Nephron (organoid): Measurements from ENCODE around the gene GIGYF1.

Experiments used
- H3K27ac Mint-ChIP-seq, 3 experiments: 2 replicates each; pipeline ENCODE4 v1.8.0; 2020; ENCODE audit warnings: mixed read lengths in 3 of 3, mild to moderate bottlenecking in 2 of 3, moderate library complexity in 1 of 3
- H3K27me3 Mint-ChIP-seq: 2 replicates; pipeline ENCODE4 v1.8.0; 2021; ENCODE audit warnings: low read depth, mild to moderate bottlenecking, moderate library complexity, mixed read lengths
- H3K36me3 Mint-ChIP-seq: 2 replicates; pipeline ENCODE4 v1.8.0; 2020; ENCODE audit warnings: low read depth, mixed read lengths
- H3K4me1 Mint-ChIP-seq: 2 replicates; pipeline ENCODE4 v1.8.0; 2020; ENCODE audit warnings: mixed read lengths
- H3K4me3 Mint-ChIP-seq, 3 experiments: 2 replicates each; pipeline ENCODE4 v1.8.0; 2020; ENCODE audit warnings: mild to moderate bottlenecking in 3 of 3, mixed read lengths in 3 of 3, moderate library complexity in 2 of 3
- H3K9me3 Mint-ChIP-seq: 2 replicates; pipeline ENCODE4 v1.8.0; 2020; ENCODE audit warnings: mixed read lengths
- TF ChIP-seq, protein P1 (sequence below), 3 experiments: fragments of 200-600 bp; sonication (generic); IDR thresholded peaks; one replicate each; pipeline ENCODE4 v1.5.0; 2021; ENCODE audit warnings: antibody characterized with exemption in 3 of 3; ENCODE audit not compliant: unreplicated experiment in 3 of 3

Gene GIGYF1

DNA sequence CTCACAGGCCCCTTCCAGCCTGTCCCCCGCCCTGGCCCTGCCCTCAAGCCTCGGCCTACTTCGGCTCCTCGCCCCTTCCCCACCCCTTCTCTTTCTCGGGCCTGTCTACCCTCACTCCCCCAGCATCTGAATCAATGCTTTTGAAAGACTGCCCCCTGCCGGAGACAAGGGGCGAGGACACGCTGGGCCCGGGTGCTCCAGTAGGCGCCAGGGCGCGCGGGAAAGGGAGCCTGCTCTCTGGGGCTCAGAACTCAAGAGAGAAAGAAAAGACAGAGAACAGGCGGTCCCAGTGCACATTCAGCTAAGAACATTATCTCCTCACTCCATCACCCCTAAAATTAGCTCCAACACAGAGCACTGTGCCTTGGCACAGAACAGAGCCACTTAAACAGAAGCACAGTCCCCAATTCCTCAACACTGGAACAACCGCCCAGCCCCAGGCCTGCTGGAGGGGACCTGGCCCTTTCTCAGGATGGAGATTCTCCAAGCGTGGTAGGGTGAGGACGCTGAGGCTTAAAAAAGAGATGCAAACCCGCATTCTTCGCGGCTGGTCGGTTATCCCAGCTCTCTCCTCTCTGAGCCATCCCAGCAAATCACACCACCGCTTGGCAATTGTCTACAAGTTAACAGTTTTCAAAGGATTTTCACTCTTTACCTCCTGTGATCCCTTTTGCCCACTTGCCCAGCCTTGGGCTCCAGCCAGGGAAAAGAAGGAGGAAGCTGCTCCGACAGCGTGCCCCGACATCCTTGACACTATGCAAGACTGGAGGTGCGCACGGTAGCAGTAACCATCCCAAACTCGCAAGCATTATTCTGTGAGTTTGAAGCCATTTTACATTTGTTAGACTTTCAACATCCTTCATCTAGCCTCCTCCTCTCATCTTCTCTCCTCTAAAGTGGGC, 2.1 kb downstream of the GIGYF1 start:
- Mint-ChIP-seq H3K4me3 (peak overlapping the region; percentile 96 to 99 (median 97)), H3K9me3 (no peaks in the 10 kb centered on the region), H3K4me1 (peaks cover 33% of the 10 kb centered on the region), H3K36me3 (peaks cover 11% of the 10 kb centered on the region), H3K27ac (peak overlapping the region; percentile 82 to 97 (median 91)), H3K27me3 (peaks cover 3% of the 10 kb centered on the region)
- TF ChIP-seq, protein P1, sequence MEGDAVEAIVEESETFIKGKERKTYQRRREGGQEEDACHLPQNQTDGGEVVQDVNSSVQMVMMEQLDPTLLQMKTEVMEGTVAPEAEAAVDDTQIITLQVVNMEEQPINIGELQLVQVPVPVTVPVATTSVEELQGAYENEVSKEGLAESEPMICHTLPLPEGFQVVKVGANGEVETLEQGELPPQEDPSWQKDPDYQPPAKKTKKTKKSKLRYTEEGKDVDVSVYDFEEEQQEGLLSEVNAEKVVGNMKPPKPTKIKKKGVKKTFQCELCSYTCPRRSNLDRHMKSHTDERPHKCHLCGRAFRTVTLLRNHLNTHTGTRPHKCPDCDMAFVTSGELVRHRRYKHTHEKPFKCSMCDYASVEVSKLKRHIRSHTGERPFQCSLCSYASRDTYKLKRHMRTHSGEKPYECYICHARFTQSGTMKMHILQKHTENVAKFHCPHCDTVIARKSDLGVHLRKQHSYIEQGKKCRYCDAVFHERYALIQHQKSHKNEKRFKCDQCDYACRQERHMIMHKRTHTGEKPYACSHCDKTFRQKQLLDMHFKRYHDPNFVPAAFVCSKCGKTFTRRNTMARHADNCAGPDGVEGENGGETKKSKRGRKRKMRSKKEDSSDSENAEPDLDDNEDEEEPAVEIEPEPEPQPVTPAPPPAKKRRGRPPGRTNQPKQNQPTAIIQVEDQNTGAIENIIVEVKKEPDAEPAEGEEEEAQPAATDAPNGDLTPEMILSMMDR (IDR thresholded peaks at IDR 0.05; ENCODE audit: unreplicated experiment in 3 of 3): peak; percentile 83 to 90 (median 90)

DNA sequence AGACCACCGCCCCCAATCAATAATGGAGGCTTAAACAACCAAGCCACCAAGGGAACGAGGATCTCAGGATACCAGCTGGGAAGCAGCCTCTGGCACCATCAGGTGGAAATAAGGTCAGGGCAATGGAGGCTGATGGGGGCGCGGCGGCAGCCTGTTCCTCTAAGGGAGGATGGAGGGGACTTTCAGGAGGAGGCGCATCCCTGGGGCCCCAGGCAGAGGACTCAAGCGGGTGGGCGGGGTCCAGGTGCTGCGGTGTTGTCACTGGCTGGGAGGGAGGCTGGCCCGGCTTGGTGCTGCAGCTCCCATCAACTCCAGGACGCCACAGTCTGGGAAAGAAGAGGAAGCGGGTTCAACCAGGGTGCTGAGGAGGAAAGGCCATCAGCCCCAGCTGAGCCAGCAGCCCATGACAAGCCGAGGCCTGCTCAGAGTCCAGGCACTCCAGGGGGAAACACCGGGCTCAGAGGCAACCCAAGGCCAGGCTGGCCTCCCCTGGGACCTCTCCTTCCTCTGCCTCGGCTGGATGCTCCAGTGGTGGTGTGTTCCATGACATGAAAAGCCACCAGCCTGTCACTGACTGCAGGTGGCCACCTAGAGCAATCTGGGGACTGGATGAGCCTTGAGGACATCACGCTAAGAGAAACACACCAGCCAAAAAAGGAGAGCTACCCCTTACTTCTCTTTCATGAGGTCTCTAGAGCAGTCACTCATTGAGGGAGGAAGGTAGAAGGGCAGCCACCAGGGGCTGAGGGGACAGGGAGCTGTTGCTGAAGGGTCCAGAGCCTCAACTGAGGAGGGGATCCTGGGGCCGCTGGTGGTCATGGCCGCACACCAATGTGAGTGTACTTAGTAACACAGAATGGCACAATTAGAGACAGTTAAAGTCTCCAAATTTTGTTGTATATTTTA, 4.6 kb downstream of the GIGYF1 start:
- Mint-ChIP-seq H3K27me3 (no peaks in the 10 kb centered on the region), H3K4me1 (peaks cover 33% of the 10 kb centered on the region), H3K9me3 (no peaks in the 10 kb centered on the region), H3K36me3 (peaks cover 27% of the 10 kb centered on the region), H3K27ac (no peak overlapping the region), H3K4me3 (peak overlapping the region; percentile 17 to 56 (median 38))
- TF ChIP-seq, protein P1 (IDR thresholded peaks at IDR 0.05; ENCODE audit: unreplicated experiment in 3 of 3): no peak

DNA sequence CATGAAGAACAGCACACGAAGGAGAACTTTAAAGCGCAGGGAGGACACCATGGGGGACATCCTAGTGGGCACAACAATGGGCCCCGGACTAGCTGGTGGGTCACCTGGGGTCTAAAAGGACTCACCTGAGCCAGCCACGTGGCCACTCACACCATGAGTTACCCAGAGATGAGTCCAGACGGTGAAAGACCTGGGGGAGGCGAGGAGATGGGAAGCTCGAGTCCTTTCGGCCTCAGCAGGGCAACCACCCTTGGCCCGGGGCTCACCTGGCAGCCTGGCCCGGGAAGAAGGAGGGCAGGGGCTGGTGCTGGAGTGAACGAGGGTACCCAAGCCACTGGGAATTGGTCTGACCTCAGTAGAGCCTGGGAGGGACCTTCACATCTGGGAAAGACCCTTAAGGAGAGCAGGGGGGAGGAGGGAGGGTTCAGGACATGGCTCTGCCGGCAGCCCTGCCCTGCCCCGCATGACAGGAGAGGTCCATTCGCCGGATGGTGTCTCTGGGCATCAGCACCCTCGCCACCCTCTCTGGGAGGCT, 5.7 kb downstream of the GIGYF1 start:
- H3K9me3 Mint-ChIP-seq: no peaks in the 10 kb centered on the region
- H3K4me3 Mint-ChIP-seq: no peak overlapping the region
- TF ChIP-seq, protein P1 (IDR thresholded peaks at IDR 0.05; ENCODE audit: unreplicated experiment in 3 of 3): no peak
- H3K27ac Mint-ChIP-seq: no peak overlapping the region
- peaks cover 33% of the 10 kb centered on the region for H3K4me1 Mint-ChIP-seq
- peaks cover 28% of the 10 kb centered on the region for H3K36me3 Mint-ChIP-seq
- H3K27me3 Mint-ChIP-seq: no peaks in the 10 kb centered on the region

DNA sequence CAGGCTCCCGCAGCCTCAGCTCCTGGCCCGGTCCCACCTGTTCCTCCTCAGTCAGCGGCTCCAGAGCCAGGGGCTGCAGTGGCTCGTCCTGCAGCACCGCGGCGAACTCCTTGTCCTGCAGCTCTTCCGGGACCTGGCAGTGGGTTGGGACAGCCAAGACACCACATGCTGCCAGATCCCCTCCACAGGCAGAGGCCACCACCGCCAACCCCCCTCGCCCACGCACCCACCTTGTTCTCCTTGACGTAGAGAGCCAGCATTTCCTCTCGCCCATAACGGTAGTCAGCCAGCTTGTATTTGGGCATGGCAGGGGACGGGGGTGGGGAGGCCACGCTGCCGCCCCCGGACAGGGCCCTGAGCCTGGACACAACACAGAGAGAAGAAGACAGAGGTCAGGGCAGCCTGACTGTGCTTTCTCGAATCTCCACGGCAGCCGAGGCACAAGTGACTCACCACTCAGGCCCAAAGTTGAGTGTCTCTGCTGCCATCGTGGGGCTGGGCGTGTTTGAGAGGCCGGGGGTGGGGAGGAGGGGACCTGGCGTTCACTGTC, 6.2 kb downstream of the GIGYF1 start:
- peaks cover 29% of the 10 kb centered on the region for H3K4me1 Mint-ChIP-seq
- peaks cover 32% of the 10 kb centered on the region for H3K36me3 Mint-ChIP-seq
- no peak overlapping the region for H3K4me3 Mint-ChIP-seq
- H3K27ac Mint-ChIP-seq: no peak overlapping the region
- no peaks in the 10 kb centered on the region for H3K27me3 Mint-ChIP-seq
- TF ChIP-seq, protein P1 (IDR thresholded peaks at IDR 0.05; ENCODE audit: unreplicated experiment in 3 of 3): no peak
- H3K9me3 Mint-ChIP-seq: no peaks in the 10 kb centered on the region

DNA sequence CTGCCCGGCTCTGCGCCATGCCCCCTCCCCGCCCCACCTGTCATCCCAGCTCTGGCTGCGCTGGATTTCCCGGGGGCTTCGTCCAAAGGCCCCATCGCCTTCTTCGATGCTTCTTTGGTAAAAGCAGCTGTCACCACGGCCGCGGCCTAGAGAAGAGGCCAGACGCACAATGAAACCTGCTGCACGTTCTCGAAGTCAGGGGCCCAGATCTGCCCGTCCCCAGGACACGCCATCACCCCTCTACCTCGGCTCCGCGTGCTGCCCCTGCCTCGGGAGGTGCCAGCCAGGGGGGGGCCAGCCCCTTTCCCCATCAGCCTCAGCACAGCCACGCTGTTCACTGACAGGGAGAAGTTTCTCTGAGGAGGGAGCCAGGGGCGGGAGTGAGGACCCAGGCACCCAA, 6.8 kb downstream of the GIGYF1 start:
- Mint-ChIP-seq H3K9me3 (no peaks in the 10 kb centered on the region), H3K36me3 (peaks cover 32% of the 10 kb centered on the region), H3K27me3 (no peaks in the 10 kb centered on the region), H3K4me3 (no peak overlapping the region), H3K27ac (no peak overlapping the region), H3K4me1 (peaks cover 23% of the 10 kb centered on the region)
- TF ChIP-seq, protein P1 (IDR thresholded peaks at IDR 0.05; ENCODE audit: unreplicated experiment in 3 of 3): no peak
